Transverse colon (tissue), 4 donors: ENCODE results near the gene GPC5. TPM values are rescaled to one million over a fixed set of nuclear protein-coding genes. Genes with fewer than 3 reads are reported as not detected.

Experiments used
- DNase-seq: peaks from one replicate; pipeline ENCODE4 v3.0.0-alpha.2; 2019
- H3K27ac ChIP-seq, 4 donors: fragments of 200-600 bp; sonication (generic); 2 replicates each; pipeline ENCODE4 v1.5.1; 2016 to 2018; ENCODE audit warnings: inconsistent platforms in 4 of 4
- H3K27me3 ChIP-seq: fragments of 200-600 bp; sonication (generic); 2 replicates; pipeline ENCODE4 v1.5.1; 2017; ENCODE audit warnings: inconsistent platforms
- H3K36me3 ChIP-seq, 4 donors: fragments of 200-600 bp; sonication (generic); 2 replicates each; pipeline ENCODE4 v1.5.1; 2017 to 2019; ENCODE audit warnings: inconsistent platforms in 4 of 4
- H3K4me1 ChIP-seq, 4 donors: fragments of 200-600 bp; sonication (generic); 2 replicates each; pipeline ENCODE4 v1.5.1; 2017 to 2020; ENCODE audit warnings: inconsistent platforms in 4 of 4
- H3K4me3 ChIP-seq, 4 donors: fragments of 200-600 bp; sonication (generic); 1 replicate in 1 of 4; 2 replicates in 3 of 4; pipeline versions ENCODE4 v1.5.1 to v1.6.1; 2017 to 2019; ENCODE audit warnings: inconsistent platforms in 4 of 4
- H3K9me3 ChIP-seq, 2 donors: fragments of 200-600 bp; sonication (generic); 2 replicates each; pipeline ENCODE4 v1.5.1; 2017 to 2019; ENCODE audit warnings: inconsistent platforms in 2 of 2
- EP300 ChIP-seq: sonication (generic); formaldehyde crosslinking; IDR thresholded peaks from one replicate; pipeline ENCODE4 v1.6.1; 2017; ENCODE audit warnings: antibody characterized with exemption, low read depth
- POLR2A ChIP-seq: fragments of 450-650 bp; IDR thresholded peaks from one replicate; pipeline ENCODE4 v1.6.1; 2016; ENCODE audit warnings: antibody characterized with exemption, mild to moderate bottlenecking, moderate library complexity
- POLR2AphosphoS5 ChIP-seq, 3 donors: sonication (generic); formaldehyde crosslinking; IDR thresholded peaks; one replicate each; pipeline ENCODE4 v1.6.1; 2016; ENCODE audit warnings: antibody characterized with exemption in 3 of 3
- WGBS, 2 donors: methylation state at CpG; one replicate each; pipeline ENCODE4 v1.1.5; 2018; ENCODE audit warnings: low coverage in 1 of 2; 5-methylcytosine and 5-hydroxymethylcytosine counted together
- in situ Hi-C, 4 donors: fragments of 200-750 bp; cut with MboI; loops; one replicate each; pipeline versions ENCODE4 v1.15.0 to v1.15.1; 2017; ENCODE audit warnings: low sequenced_read_pairs in 3 of 4, low pct_ligation_motif_present in 1 of 4, low pct_unique_long_range_greater_than_20kb in 1 of 4
- intact Hi-C: fragments of 100-400 bp; cut with DNase I; formaldehyde crosslinking; loops from one replicate; pipeline ENCODE4 v1.15.1; 2023; ENCODE audit warnings: low total_unique reads
- total RNA-seq, 4 donors: library from RNA; depleted of rRNA; stranded (reverse); fragments of >200 nt; gene quantifications; one replicate each; pipeline ENCODE4 v1.1.0, GENCODE V29; 2016
- TF ChIP-seq, protein P1 (sequence below), 5 experiments: fragments of 200-600 bp in 3 of 5; fragments of 450-650 bp in 2 of 5; sonication (generic) in 3 of 5; IDR thresholded peaks; 1 replicate in 2 of 5; 2 replicates in 3 of 5; pipeline ENCODE4 v1.5.1; 2016 to 2017; ENCODE audit warnings: antibody characterized with exemption in 5 of 5, inconsistent platforms in 3 of 5, mild to moderate bottlenecking in 2 of 5, moderate library complexity in 1 of 5

The GPC5 gene
- total RNA-seq, 4 donors from 2014 or later: 0.48 to 1.4 TPM; not detected in 2

GRCh38 chr13:92574499-92574898, 1176.1 kb downstream of the GPC5 start:
- TF ChIP-seq POLR2AphosphoS5 (IDR thresholded peaks at IDR 0.05) (no peak), EP300 (no peak), POLR2A (no peak)
- TF ChIP-seq, protein P1, sequence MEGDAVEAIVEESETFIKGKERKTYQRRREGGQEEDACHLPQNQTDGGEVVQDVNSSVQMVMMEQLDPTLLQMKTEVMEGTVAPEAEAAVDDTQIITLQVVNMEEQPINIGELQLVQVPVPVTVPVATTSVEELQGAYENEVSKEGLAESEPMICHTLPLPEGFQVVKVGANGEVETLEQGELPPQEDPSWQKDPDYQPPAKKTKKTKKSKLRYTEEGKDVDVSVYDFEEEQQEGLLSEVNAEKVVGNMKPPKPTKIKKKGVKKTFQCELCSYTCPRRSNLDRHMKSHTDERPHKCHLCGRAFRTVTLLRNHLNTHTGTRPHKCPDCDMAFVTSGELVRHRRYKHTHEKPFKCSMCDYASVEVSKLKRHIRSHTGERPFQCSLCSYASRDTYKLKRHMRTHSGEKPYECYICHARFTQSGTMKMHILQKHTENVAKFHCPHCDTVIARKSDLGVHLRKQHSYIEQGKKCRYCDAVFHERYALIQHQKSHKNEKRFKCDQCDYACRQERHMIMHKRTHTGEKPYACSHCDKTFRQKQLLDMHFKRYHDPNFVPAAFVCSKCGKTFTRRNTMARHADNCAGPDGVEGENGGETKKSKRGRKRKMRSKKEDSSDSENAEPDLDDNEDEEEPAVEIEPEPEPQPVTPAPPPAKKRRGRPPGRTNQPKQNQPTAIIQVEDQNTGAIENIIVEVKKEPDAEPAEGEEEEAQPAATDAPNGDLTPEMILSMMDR (IDR thresholded peaks at IDR 0.05): no peak
- no peak overlapping the region for H3K4me3 ChIP-seq
- in situ Hi-C loops (no loop called here), intact Hi-C loops (no loop called here)
- DNase-seq: no peak
- H3K9me3 ChIP-seq: no peaks in the 10 kb centered on the region
- no peaks in the 10 kb centered on the region for H3K4me1 ChIP-seq
- no peak overlapping the region for H3K27ac ChIP-seq
- 42% methylated on average over 1 of the region's 1 CpG for WGBS, 2 donors
- H3K36me3 ChIP-seq: no peaks in the 10 kb centered on the region
- no peaks in the 10 kb centered on the region for H3K27me3 ChIP-seq

DNA sequence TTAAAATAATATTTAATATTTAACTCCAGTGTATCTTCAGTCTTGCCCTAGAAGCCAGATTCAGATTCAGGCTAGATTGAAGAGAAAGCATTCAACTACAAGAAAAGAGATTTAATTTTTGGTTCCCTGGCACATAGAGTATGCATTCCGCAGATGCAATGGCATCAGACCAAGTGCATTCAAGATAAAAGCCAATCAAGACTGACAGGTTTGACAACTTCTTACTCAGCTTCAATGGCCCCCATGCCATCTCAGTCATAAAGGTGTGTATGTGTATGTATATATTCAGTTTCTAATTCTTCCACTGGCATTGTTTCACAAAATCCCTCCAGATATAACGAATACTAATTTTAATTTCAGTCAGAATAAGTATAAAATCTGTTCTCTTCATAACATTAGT, 1177.4 kb downstream of the GPC5 start:
- H3K27me3 ChIP-seq: no peaks in the 10 kb centered on the region
- WGBS, 2 donors: 50 to 61% methylated on average over 2 of the region's 2 CpGs
- TF ChIP-seq POLR2AphosphoS5 (IDR thresholded peaks at IDR 0.05): no peak
- TF ChIP-seq POLR2A: no peak
- no peak for TF ChIP-seq EP300
- TF ChIP-seq, protein P1 (IDR thresholded peaks at IDR 0.05): no peak
- DNase-seq: no peak
- in situ Hi-C loops: no loop called here
- H3K27ac ChIP-seq: no peak overlapping the region
- H3K36me3 ChIP-seq: no peaks in the 10 kb centered on the region
- H3K4me1 ChIP-seq: no peaks in the 10 kb centered on the region
- H3K4me3 ChIP-seq: no peak overlapping the region
- intact Hi-C loops: no loop called here
- H3K9me3 ChIP-seq: no peaks in the 10 kb centered on the region

DNA sequence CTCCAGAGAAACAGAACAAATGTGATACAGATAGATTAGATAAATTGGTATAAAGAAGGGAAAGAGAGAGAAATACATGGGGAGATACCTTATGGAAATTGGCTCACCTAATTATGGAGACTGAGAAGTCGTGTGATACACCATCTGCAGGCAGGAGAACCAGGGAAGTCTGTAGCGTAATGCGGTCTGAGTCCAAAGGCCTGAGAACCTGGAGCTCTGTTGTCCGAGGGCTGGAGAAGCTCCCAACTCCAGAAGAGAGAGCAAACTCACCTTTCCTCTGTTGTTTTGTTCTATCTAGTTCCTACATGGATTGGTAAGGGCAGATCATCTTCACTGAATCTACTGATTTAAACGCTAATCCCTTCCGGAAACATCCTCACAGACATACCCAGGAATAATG, 1179.9 kb downstream of the GPC5 start:
- Histone ChIP-seq H3K36me3 (no peaks in the 10 kb centered on the region), H3K27me3 (no peaks in the 10 kb centered on the region), H3K4me1 (no peaks in the 10 kb centered on the region), H3K9me3 (no peaks in the 10 kb centered on the region), H3K27ac (no peak overlapping the region), H3K4me3 (no peak overlapping the region)
- no peak for DNase-seq
- in situ Hi-C loops: no loop called here
- TF ChIP-seq, protein P1 (IDR thresholded peaks at IDR 0.05): no peak
- TF ChIP-seq POLR2A: no peak
- TF ChIP-seq EP300: no peak
- no peak for TF ChIP-seq POLR2AphosphoS5 (IDR thresholded peaks at IDR 0.05)
- WGBS, 2 donors: 84 to 95% methylated on average over 6 of the region's 6 CpGs
- intact Hi-C loops: no loop called here

DNA sequence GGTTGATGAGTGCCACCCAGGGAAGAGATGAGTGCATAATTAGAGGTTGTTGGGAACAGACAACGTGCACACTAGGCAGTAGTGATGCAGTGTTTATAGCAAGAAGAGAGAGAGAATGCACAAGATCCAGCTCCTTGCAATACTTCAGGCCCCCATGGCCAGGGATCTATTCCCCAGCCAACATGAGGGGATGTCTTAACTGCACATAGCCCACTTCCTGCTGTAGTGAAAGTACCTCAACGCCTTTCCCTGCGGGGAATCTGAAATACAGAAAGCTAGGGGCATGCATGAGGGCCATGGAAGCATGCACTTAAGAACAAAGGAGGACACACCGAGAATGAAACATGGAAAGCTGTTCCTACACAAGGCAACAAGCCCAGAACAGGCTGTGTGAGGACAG, 1191.5 kb downstream of the GPC5 start:
- no peaks in the 10 kb centered on the region for H3K4me1 ChIP-seq
- no peaks in the 10 kb centered on the region for H3K9me3 ChIP-seq
- H3K4me3 ChIP-seq: no peak overlapping the region
- in situ Hi-C loops: no loop called here
- intact Hi-C loops: no loop called here
- TF ChIP-seq POLR2A (no peak), EP300 (no peak), POLR2AphosphoS5 (IDR thresholded peaks at IDR 0.05) (no peak)
- TF ChIP-seq, protein P1 (IDR thresholded peaks at IDR 0.05): no peak
- DNase-seq: no peak
- 79% methylated on average over 1 to 4 of the region's 4 CpGs for WGBS, 2 donors
- H3K27me3 ChIP-seq: no peaks in the 10 kb centered on the region
- H3K36me3 ChIP-seq: no peaks in the 10 kb centered on the region
- no peak overlapping the region for H3K27ac ChIP-seq
